ENCODE measurements around the gene EIF5.

The EIF5 gene

GRCh38 chr14:103343905-103344797 is 10.1 kb downstream of the EIF5 start:
- Histone ChIP-seq H3F3A (ENCODE audit: low read depth) (peaks cover 11% of the 10 kb centered on the region; the same call in 1 of the 2 replicates), H3K36me3 (ENCODE audit: insufficient read depth, low read length) (peaks cover 60% of the 10 kb centered on the region), H3K27me3 (ENCODE audit: insufficient read depth, low read length, poor library complexity, severe bottlenecking) (no peaks in the 10 kb centered on the region), H3K9me2 (replicated peaks; ENCODE audit: low read depth, low read length) (no peaks in the 10 kb centered on the region), H3K4me2 (ENCODE audit: low read depth, low read length, poor library complexity, severe bottlenecking) (no peak overlapping the region), H3K9me3 (ENCODE audit: insufficient read depth, low read depth, low read length) (no peaks in the 10 kb centered on the region), H4K20me1 (ENCODE audit: insufficient read depth, low read length, poor library complexity, severe bottlenecking) (peaks cover 40% of the 10 kb centered on the region), H3K4me1 (ENCODE audit: insufficient read depth, low read length, poor library complexity, severe bottlenecking) (peaks cover 20% of the 10 kb centered on the region), H3K79me2 (ENCODE audit: insufficient read depth, low read length) (peaks cover 23% of the 10 kb centered on the region), H3K4me3 (ENCODE audit: low read length, poor library complexity, severe bottlenecking) (no peak overlapping the region), H2AFZ (ENCODE audit: low read length) (no peak overlapping the region), H3K9ac (ENCODE audit: low read depth, low read length, poor library complexity, severe bottlenecking) (no peak overlapping the region)
- no peak for TF ChIP-seq CTCF (conservative IDR thresholded peaks at IDR 0.05; ENCODE audit: low read length)
- no peak for TF ChIP-seq EZH2phosphoT487 (IDR thresholded peaks at IDR 0.05; ENCODE audit: borderline replicate concordance)

GRCh38 chr14:103346286-103346685 is 12.2 kb downstream of the EIF5 start:
- Histone ChIP-seq H3K4me3 (ENCODE audit: low read length, poor library complexity, severe bottlenecking) (no peak overlapping the region), H3K79me2 (ENCODE audit: insufficient read depth, low read length) (peaks cover 1% of the 10 kb centered on the region; the same call in 1 of the 2 replicates), H3K4me1 (ENCODE audit: insufficient read depth, low read length, poor library complexity, severe bottlenecking) (peaks cover 4% of the 10 kb centered on the region), H3K4me2 (ENCODE audit: low read depth, low read length, poor library complexity, severe bottlenecking) (no peak overlapping the region), H3F3A (ENCODE audit: low read depth) (peaks cover 11% of the 10 kb centered on the region; the same call in 1 of the 2 replicates), H3K36me3 (ENCODE audit: insufficient read depth, low read length) (peaks cover 39% of the 10 kb centered on the region), H2AFZ (ENCODE audit: low read length) (no peak overlapping the region), H3K9me3 (ENCODE audit: insufficient read depth, low read depth, low read length) (no peaks in the 10 kb centered on the region), H3K9me2 (replicated peaks; ENCODE audit: low read depth, low read length) (no peaks in the 10 kb centered on the region), H3K9ac (ENCODE audit: low read depth, low read length, poor library complexity, severe bottlenecking) (no peak overlapping the region), H3K27me3 (ENCODE audit: insufficient read depth, low read length, poor library complexity, severe bottlenecking) (no peaks in the 10 kb centered on the region), H4K20me1 (ENCODE audit: insufficient read depth, low read length, poor library complexity, severe bottlenecking) (peaks cover 18% of the 10 kb centered on the region)
- TF ChIP-seq CTCF (conservative IDR thresholded peaks at IDR 0.05; ENCODE audit: low read length): no peak

GRCh38 chr14:103347091-103347815 is 13.2 kb downstream of the EIF5 start:
- TF ChIP-seq EZH2phosphoT487 (IDR thresholded peaks at IDR 0.05; ENCODE audit: borderline replicate concordance) (no peak), CTCF (conservative IDR thresholded peaks at IDR 0.05; ENCODE audit: low read length) (no peak)
- peaks cover 4% of the 10 kb centered on the region for H3K4me1 ChIP-seq (ENCODE audit: insufficient read depth, low read length, poor library complexity, severe bottlenecking)
- H3K9me2 ChIP-seq (replicated peaks; ENCODE audit: low read depth, low read length): no peaks in the 10 kb centered on the region
- H3K36me3 ChIP-seq (ENCODE audit: insufficient read depth, low read length): peaks cover 29% of the 10 kb centered on the region
- no peaks in the 10 kb centered on the region for H3K9me3 ChIP-seq (ENCODE audit: insufficient read depth, low read depth, low read length)
- no peak overlapping the region for H2AFZ ChIP-seq (ENCODE audit: low read length)
- H3K27me3 ChIP-seq (ENCODE audit: insufficient read depth, low read length, poor library complexity, severe bottlenecking): no peaks in the 10 kb centered on the region
- no peak overlapping the region for H3K4me2 ChIP-seq (ENCODE audit: low read depth, low read length, poor library complexity, severe bottlenecking)
- peaks cover 14% of the 10 kb centered on the region for H4K20me1 ChIP-seq (ENCODE audit: insufficient read depth, low read length, poor library complexity, severe bottlenecking)
- no peak overlapping the region for H3K4me3 ChIP-seq (ENCODE audit: low read length, poor library complexity, severe bottlenecking)
- 0 out of 2 replicates have a peak, but pooled peaks cover 11% of the 10 kb centered on the region for H3F3A ChIP-seq (ENCODE audit: low read depth)
- H3K79me2 ChIP-seq (ENCODE audit: insufficient read depth, low read length): no peaks in the 10 kb centered on the region; the same call in 1 of the 2 replicates
- no peak overlapping the region for H3K9ac ChIP-seq (ENCODE audit: low read depth, low read length, poor library complexity, severe bottlenecking)
